Vagina (tissue), 2 donors: Measurements from ENCODE around the gene SPOPL.

Experiments
- POLR2A ChIP-seq, 2 donors: fragments of 450-650 bp; IDR thresholded peaks; one replicate each; pipeline ENCODE4 v1.6.1; 2017; ENCODE audit warnings: antibody characterized with exemption in 2 of 2, mild to moderate bottlenecking in 2 of 2, moderate library complexity in 2 of 2
- TF ChIP-seq, protein P1 (sequence below), 3 experiments: fragments of 450-650 bp in 2 of 3; fragments of 200-600 bp in 1 of 3; sonication (generic) in 1 of 3; IDR thresholded peaks; one replicate each; pipeline ENCODE4 v1.5.1; 2017 to 2019; ENCODE audit warnings: antibody characterized with exemption in 3 of 3, mild to moderate bottlenecking in 2 of 3, moderate library complexity in 2 of 3

- TF ChIP-seq, protein P1, sequence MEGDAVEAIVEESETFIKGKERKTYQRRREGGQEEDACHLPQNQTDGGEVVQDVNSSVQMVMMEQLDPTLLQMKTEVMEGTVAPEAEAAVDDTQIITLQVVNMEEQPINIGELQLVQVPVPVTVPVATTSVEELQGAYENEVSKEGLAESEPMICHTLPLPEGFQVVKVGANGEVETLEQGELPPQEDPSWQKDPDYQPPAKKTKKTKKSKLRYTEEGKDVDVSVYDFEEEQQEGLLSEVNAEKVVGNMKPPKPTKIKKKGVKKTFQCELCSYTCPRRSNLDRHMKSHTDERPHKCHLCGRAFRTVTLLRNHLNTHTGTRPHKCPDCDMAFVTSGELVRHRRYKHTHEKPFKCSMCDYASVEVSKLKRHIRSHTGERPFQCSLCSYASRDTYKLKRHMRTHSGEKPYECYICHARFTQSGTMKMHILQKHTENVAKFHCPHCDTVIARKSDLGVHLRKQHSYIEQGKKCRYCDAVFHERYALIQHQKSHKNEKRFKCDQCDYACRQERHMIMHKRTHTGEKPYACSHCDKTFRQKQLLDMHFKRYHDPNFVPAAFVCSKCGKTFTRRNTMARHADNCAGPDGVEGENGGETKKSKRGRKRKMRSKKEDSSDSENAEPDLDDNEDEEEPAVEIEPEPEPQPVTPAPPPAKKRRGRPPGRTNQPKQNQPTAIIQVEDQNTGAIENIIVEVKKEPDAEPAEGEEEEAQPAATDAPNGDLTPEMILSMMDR (IDR thresholded peaks at IDR 0.05): no peak
- TF ChIP-seq POLR2A (IDR thresholded peaks at IDR 0.05): no peak
Measured at GRCh38 chr2:138565230-138565598, 63.6 kb downstream of the SPOPL start.
